ENCODE results near the gene CEP128. TPM values are rescaled to one million over a fixed set of nuclear protein-coding genes. Genes with fewer than 3 reads are reported as not detected.

The CEP128 gene
- total and polyA plus RNA-seq, 2 experiments from 2014 or later: 2.4 to 5.2 TPM

DNA sequence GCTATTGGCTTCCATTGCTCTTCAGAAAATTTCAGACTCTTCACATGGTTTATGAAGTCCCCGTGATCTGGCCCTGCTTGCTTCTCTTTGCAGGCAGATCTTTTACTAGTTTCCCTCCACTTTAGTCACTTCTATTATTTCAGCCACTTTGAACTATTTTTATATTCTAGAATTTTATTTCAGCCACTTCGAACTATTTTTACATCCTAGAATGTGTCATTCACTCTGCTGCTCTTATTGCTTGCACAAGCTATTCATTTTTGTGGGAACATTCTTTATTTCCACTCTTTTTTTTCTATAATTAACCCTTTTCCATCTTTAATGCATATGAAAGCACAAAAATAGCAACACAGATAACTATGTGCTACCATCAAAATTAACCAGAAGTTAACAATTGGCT lies 38.4 kb upstream of the CEP128 start:
- in situ Hi-C loops (cut with MboI): loop anchor here (25.0 kb wide), 1 partner anchor 482 kb away; no protein-coding TSS in a partner anchor
- Histone ChIP-seq H3F3A (ENCODE audit: insufficient read depth) (no peaks in the 10 kb centered on the region), H3K4me3 (no peak overlapping the region), H3K27ac (no peak overlapping the region), H3K27me3 (replicated peaks; ENCODE audit: insufficient read depth) (peaks cover 7% of the 10 kb centered on the region), H3K36me3 (ENCODE audit: low read depth) (no peaks in the 10 kb centered on the region), H3K4me1 (ENCODE audit: insufficient read depth) (no peaks in the 10 kb centered on the region), H3K4me2 (ENCODE audit: unreplicated experiment) (no peak overlapping the region), H3K9me2 (ENCODE audit: insufficient read depth) (no peaks in the 10 kb centered on the region), H3K79me2 (ENCODE audit: insufficient read depth) (no peaks in the 10 kb centered on the region), H2AFZ (no peak overlapping the region), H4K20me1 (ENCODE audit: insufficient read depth) (no peaks in the 10 kb centered on the region), H3K9ac (no peak overlapping the region), H3K9me3 (ENCODE audit: low read depth) (no peaks in the 10 kb centered on the region)
- no peak for DNase-seq
- TF ChIP-seq EZH2 (IDR thresholded peaks at IDR 0.05; ENCODE audit: insufficient read depth, poor library complexity, severe bottlenecking): no peak
- TF ChIP-seq EZH2phosphoT487 (IDR thresholded peaks at IDR 0.05; ENCODE audit: insufficient read depth, low read depth): no peak
- 44 to 52% methylated on average over 2 of the region's 2 CpGs for WGBS, 2 experiments (ENCODE audit: low coverage in 1 of 2, low lambda C conversion rate in 2 of 2, missing lambda C conversion rate in 2 of 2)

- Histone ChIP-seq H3K4me3 (no peak overlapping the region), H3K4me1 (ENCODE audit: insufficient read depth) (0 out of 2 replicates have a peak, but pooled peaks cover 7% of the 10 kb centered on the region), H3F3A (ENCODE audit: insufficient read depth) (0 out of 2 replicates have a peak, but pooled peaks cover 3% of the 10 kb centered on the region), H3K36me3 (ENCODE audit: low read depth) (no peaks in the 10 kb centered on the region), H4K20me1 (ENCODE audit: insufficient read depth) (no peaks in the 10 kb centered on the region), H3K27ac (no peak overlapping the region), H3K9ac (no peak overlapping the region), H3K79me2 (ENCODE audit: insufficient read depth) (no peaks in the 10 kb centered on the region), H3K9me3 (ENCODE audit: low read depth) (no peaks in the 10 kb centered on the region), H2AFZ (no peak overlapping the region), H3K4me2 (ENCODE audit: unreplicated experiment) (no peak overlapping the region), H3K27me3 (replicated peaks; ENCODE audit: insufficient read depth) (peaks cover 7% of the 10 kb centered on the region), H3K9me2 (ENCODE audit: insufficient read depth) (no peaks in the 10 kb centered on the region)
- no peak for DNase-seq
- WGBS, 2 experiments (ENCODE audit: low coverage in 1 of 2, low lambda C conversion rate in 2 of 2, missing lambda C conversion rate in 2 of 2): 21 to 33% methylated on average over 2 of the region's 2 CpGs
- in situ Hi-C loops (cut with MboI): loop anchor here (25.0 kb wide), 1 partner anchor 484 kb away; no protein-coding TSS in a partner anchor
- TF ChIP-seq EZH2 (IDR thresholded peaks at IDR 0.05; ENCODE audit: insufficient read depth, poor library complexity, severe bottlenecking): no peak
- TF ChIP-seq EZH2phosphoT487 (IDR thresholded peaks at IDR 0.05; ENCODE audit: insufficient read depth, low read depth): no peak
These were observed 36.9 kb upstream of the CEP128 start for GRCh38 chr14:80978403-80978802.

GRCh38 chr14:80977221-80977620 lies 35.7 kb upstream of the CEP128 start:
- H3F3A ChIP-seq (ENCODE audit: insufficient read depth): 0 out of 2 replicates have a peak, but pooled peaks cover 3% of the 10 kb centered on the region
- H4K20me1 ChIP-seq (ENCODE audit: insufficient read depth): no peaks in the 10 kb centered on the region
- H3K36me3 ChIP-seq (ENCODE audit: low read depth): no peaks in the 10 kb centered on the region
- H3K27ac ChIP-seq: no peak overlapping the region
- H2AFZ ChIP-seq: no peak overlapping the region
- no peaks in the 10 kb centered on the region for H3K9me3 ChIP-seq (ENCODE audit: low read depth)
- peaks cover 14% of the 10 kb centered on the region for H3K27me3 ChIP-seq (replicated peaks; ENCODE audit: insufficient read depth)
- DNase-seq: no peak
- no peak overlapping the region for H3K4me2 ChIP-seq (ENCODE audit: unreplicated experiment)
- no peak overlapping the region for H3K9ac ChIP-seq
- in situ Hi-C loops (cut with MboI): loop anchor here (25.0 kb wide), 1 partner anchor 485 kb away; no protein-coding TSS in a partner anchor
- no peaks in the 10 kb centered on the region for H3K9me2 ChIP-seq (ENCODE audit: insufficient read depth)
- TF ChIP-seq EZH2phosphoT487 (IDR thresholded peaks at IDR 0.05; ENCODE audit: insufficient read depth, low read depth): no peak
- no peak for TF ChIP-seq EZH2 (IDR thresholded peaks at IDR 0.05; ENCODE audit: insufficient read depth, poor library complexity, severe bottlenecking)
- H3K4me3 ChIP-seq: no peak overlapping the region
- H3K79me2 ChIP-seq (ENCODE audit: insufficient read depth): no peaks in the 10 kb centered on the region
- H3K4me1 ChIP-seq (ENCODE audit: insufficient read depth): 0 out of 2 replicates have a peak, but pooled peaks cover 7% of the 10 kb centered on the region

DNA sequence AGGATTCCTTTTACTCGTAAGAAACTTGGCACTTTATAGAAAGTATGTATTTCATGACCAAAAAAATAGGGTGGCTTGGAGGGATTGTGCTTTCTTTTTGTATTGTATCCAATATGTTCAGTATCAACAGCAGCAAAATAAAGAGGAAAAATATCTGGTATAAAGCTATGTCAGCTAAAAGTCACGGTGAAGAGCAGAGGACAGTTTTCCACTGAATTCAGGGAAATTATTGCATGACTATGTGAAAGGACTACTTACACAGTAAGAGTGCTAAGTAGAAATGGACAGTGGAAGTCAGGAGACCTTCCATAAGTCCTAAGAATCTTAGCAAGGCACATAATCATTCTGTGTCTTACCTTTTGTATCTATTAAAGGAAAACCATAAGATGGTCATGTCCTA lies 33.1 kb upstream of the CEP128 start:
- in situ Hi-C loops (cut with MboI): loop anchor here (25.0 kb wide), 1 partner anchor 488 kb away; no protein-coding TSS in a partner anchor
- 6 to 20% methylated on average over 2 of the region's 2 CpGs for WGBS, 2 experiments (ENCODE audit: low coverage in 1 of 2, low lambda C conversion rate in 2 of 2, missing lambda C conversion rate in 2 of 2)

More for the DNA sequence above, 33.1 kb upstream of the CEP128 start:
- Histone ChIP-seq H3K27ac (no peak overlapping the region), H3K4me1 (ENCODE audit: insufficient read depth) (0 out of 2 replicates have a peak, but pooled peaks cover 7% of the 10 kb centered on the region), H3K9ac (no peak overlapping the region), H3K4me3 (no peak overlapping the region), H3K9me2 (ENCODE audit: insufficient read depth) (no peaks in the 10 kb centered on the region), H4K20me1 (ENCODE audit: insufficient read depth) (no peaks in the 10 kb centered on the region), H3K27me3 (replicated peaks; ENCODE audit: insufficient read depth) (peaks cover 11% of the 10 kb centered on the region), H3K36me3 (ENCODE audit: low read depth) (no peaks in the 10 kb centered on the region), H2AFZ (no peak overlapping the region), H3K9me3 (ENCODE audit: low read depth) (no peaks in the 10 kb centered on the region), H3K4me2 (ENCODE audit: unreplicated experiment) (no peak overlapping the region), H3F3A (ENCODE audit: insufficient read depth) (0 out of 2 replicates have a peak, but pooled peaks cover 3% of the 10 kb centered on the region), H3K79me2 (ENCODE audit: insufficient read depth) (no peaks in the 10 kb centered on the region)
- no peak for DNase-seq
- TF ChIP-seq EZH2phosphoT487 (IDR thresholded peaks at IDR 0.05; ENCODE audit: insufficient read depth, low read depth): no peak
- TF ChIP-seq EZH2 (IDR thresholded peaks at IDR 0.05; ENCODE audit: insufficient read depth, poor library complexity, severe bottlenecking): no peak
